Diencephalon (tissue), 1 donor: ENCODE data around the gene CHD3. TPM values are rescaled to one million over a fixed set of nuclear protein-coding genes. Genes with fewer than 3 reads are reported as not detected.

Experiments
- small RNA-seq: library from RNA; depleted of rRNA; stranded (forward); fragments of <200 nt; gene quantifications from one replicate; pipeline ENCODE3, GENCODE V24; 2014
- total RNA-seq: library from RNA; depleted of rRNA; stranded (reverse); fragments of >200 nt; gene quantifications from one replicate; pipeline ENCODE4 v1.2.3, GENCODE V29; 2014

The CHD3 gene
- total RNA-seq, result 206 TPM

DNA sequence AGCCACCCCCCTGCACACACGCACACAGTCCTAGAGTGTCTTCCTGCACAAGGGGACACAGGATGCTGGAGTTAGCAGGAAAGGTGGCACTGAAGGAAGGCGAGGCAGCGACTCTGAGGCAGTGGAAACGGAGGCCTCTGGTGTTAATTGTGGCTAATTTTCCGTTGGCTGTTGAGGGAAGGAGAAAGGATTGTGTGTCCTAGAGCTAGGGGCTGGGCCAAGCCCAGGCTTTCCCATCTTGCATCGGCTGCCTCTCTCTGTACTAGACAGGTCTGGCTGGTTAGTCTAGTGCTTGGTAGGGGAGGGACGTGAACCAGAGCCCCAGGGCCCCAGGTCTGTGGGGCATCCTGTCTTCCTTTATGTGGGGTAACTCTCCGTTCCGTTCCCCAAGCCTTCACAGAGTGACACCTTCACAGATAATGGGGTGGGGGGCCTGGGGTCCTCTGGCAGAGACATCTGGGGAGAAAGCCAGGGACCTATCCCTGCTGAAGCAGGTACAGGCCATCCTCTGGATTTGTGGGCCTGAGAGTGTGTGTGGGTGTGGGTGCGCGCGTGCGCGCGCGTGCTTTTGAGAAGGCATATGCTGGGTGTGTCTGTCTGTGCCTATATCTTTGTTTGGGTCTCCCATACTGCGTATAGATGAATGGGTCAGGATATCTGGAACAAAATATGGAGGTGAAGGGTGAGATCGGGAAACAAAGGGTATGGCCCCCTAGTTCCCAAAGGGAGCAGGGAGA, at the start of gene CHD3:
CHD3 (plus strand) TSS at position 606 of the 737 bp plus-strand sequence. CDS start 212 bp downstream, outside the sequence.

DNA sequence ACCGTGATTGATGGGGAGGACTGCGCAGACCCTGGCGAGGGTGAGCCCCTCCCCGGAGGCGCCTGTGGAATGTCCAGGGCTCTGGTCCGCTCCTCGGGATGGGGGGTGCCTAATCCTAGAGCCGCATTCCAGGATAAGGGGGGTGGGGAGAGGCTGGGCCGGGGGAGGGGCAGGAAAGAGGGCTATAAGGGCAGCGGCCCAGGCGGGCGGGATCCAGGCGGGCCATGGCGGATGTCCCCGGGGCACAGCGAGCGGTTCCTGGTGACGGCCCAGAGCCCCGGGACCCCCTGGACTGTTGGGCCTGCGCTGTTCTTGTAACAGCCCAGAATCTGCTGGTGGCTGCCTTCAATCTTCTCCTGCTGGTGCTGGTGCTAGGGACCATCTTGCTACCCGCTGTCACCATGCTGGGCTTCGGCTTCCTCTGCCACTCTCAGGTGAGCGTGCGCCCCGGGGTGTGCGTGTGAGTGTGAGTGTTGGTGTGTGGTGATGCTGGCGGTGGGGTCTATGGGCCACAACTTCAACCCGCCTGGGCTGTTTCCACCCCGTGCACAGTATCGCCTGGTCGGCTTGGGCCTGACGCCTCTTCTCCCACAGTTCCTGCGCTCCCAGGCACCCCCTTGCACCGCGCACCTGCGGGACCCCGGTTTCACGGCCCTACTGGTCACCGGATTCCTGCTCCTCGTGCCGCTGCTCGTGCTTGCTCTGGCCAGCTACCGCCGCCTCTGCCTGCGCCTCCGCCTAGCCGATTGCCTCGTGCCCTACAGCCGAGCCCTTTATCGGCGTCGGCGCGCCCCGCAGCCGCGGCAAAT, 33.5 kb upstream of the CHD3 start, which contains the start of gene TMEM88:
TMEM88 (plus strand) TSS at position 216 of the 809 bp plus-strand sequence; CDS start at position 225, 9 bp downstream.

DNA sequence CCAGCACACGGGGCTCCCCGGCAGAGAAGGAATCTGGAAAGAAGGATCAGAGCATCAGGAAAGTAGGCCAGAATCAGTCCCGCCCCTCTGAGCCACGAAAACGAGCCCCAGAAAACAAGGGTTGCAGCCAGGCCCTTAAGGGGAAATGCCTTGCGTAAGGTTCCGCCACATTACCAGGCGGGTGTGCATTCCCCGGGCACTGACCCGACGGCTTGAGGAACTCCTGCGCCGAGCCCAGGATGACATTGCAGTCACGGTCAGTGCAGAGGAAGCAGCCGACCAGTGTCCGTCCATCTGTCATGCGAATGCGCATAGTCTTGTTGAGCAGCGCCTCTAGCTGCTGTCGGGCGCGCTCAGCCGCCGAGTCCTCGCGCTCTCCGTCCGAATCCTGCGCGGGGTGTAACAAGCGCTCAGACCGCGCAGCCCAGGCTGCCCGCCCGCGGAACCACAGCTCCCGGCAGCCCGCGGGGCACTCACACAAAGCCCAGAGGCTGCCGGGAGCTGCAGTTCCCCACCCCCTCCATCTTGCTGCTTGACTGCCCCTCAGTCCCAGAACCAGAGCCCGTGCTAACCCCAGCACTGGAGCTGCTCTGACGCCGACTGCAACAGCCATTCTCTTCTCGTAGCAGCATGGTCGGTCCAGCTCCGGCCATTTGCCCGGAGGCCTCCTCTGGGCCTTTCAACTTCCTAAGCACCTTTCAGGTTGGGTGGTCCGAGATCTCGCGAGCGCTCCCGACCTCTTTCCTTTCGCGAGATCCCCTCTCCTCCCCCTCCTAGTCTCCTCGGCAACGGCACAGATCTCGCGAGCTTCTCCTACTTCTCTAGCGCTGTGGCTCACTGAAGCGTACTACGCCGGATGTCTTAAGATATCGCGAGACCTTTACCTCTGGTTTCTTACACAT, 31.5 kb upstream of the CHD3 start, which contains the start of gene NAA38:
NAA38 (minus strand) TSS at position 749 of the 902 bp plus-strand sequence; CDS start at position 653, 96 bp downstream.

DNA sequence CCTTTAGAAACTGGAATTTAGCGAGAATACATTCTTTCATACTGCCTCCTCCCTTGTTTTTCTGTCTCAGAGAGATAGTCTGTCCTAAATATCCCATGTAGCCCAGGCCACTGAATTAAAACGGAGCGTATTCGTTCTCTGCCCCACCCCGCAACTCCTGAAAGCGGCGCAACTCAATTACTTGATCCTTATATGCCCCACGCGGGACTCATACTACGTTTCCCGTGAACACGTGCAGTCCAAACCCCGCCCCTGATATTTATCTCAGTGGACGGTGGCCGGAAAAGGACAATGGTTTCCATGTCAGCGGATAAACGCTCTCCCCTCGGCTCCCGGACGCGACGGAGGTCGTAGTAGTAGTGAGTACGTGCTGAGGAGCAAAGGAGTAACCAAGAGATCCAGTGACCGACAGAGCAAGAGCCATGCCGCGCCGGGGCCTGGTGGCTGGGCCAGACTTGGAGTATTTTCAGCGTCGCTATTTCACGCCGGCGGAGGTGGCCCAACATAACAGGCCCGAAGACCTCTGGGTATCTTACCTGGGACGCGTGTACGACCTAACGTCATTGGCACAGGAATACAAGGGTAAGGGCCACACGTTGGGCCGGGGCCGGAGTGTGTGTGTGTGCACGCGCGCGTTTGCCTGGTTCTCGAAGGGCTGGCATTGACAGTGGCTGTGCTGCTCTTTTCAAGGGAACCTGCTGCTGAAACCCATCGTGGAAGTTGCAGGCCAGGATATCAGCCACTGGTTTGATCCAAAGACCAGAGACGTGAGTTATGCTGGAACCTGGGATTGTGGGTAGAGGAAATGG, 30.7 kb upstream of the CHD3 start, which contains the start of gene CYB5D1:
CYB5D1 (plus strand) TSS at position 291 of the 809 bp plus-strand sequence; CDS start at position 423, 132 bp downstream.

DNA sequence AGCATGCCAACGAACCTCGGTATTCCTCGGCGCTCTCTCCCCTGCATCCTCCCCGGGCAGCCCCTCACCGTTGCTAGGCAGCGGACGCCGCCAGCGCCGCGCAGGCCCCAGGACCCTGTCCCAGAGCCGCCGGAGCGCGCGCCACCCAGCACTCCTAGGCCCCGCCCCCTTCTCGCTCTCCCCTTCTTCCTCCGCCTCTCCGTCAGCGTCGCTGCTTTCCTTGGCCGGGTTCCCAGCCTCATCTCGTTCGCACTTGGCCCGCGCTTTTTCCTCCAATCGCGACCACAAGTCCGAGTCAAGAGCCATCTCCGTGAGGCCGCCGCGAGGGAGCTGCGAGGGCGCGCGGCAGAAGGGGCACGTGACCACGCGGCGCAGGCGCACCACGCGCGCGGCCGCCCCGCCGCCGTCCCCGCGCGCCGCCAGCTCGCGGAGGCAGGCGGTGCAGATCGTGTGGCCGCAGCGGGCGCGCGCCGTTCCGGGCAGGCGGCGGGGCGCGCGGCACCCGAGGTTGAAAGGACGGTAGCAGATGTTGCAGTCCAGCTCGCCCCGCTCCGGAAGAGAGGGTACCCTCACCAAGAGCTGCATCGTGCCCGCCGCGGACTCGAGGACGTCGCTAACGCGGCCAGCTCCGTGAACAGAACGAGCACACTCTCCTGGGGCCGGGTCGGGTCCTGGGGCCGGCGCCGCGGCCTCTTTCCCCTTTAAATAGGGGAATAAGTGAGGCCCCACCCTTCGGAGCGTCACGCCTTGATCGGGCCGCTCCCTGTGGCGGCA, 27.2 kb downstream of the CHD3 start, which contains the start of gene RNF227:
RNF227 (minus strand) TSS at position 679 of the 774 bp plus-strand sequence; CDS start at position 585, 94 bp downstream.

DNA sequence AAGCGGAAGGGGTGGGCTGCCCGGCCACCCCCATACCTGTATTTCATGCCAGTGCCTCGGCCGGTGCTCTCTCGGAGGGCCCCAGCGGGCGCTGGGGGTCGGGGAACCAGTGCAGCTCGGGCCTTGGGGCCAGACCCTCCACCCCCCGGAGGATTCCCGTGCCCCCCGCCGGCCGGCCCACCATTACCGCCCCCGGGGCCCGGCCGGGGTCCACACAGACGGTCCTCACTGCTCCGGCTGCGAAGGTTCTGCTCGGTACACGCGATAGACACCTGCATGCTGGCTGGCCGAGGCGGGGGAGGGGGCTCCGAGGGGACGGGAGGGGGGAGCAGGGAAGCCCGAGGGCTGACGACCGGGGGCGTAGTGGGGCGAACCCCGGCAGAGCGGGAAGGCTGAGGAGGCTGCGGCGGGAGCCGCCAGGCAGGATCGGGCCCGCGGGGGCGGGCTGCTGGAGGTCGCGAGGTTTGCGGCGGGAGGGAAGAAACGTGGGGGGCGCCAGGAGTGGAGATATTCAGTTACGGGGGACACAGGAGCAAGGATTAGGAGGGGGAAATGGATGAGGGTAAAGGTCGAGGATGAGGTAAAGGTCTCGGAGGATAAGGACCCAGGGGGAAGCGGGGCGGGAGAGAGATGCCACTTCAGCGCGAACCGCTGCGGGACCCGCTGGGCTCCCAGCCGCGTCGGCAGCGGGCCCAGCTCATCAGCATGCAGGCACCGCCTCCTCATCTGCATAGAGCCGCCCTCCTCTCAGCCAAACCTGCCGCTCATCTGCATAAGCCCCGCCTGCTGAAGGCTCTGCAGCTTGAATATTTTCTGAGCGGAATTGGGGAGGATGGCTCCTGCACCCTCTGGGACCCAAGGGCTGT, 40.8 kb downstream of the CHD3 start, which contains the start of gene KCNAB3:
KCNAB3 (minus strand) TSS at position 699 of the 866 bp plus-strand sequence; CDS start at position 278, 421 bp downstream.

DNA sequence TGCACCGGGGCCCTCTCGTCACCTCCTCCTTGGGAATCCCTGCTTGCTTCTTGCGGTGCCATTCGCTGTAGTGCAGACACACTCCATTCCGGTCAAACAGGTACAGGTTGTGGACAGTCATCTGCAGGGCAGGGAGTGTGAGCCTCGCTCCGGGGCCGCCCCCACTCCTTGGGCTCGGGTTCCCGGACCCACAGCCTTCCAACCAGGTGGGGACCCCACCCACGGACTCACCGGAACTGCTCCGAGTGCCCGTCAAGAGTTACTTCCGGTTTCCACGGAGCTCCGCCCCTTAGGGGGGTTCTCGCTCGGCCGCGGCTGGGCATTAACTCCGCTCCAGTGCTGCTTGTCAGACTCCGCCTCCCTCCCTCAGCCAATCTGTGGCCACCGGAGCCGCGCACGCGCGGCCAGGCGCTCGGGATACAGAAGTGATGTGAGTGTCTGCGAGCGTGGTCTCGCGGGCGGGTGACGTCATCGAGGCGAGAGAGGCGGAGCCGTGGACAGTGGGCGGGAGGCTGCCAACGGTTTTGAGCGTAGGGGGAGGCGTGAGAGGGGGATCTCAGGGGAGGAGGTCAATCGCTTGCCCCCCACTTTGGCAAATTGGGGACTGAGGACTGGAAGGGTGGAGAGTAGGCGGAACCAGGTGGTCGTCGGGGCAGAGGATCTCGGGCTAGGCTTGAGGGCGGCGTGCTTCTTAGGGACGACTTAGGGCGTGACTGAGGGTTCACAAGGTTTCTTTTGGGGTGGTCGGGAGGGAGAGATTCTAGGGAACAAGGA, 43.3 kb downstream of the CHD3 start, which contains the start of the genes CNTROB and TRAPPC1:
CNTROB (plus strand) TSS at position 498 of the 774 bp plus-strand sequence. CDS start 874 bp downstream, outside the sequence.
TRAPPC1 (minus strand) TSS at position 238 of the 774 bp plus-strand sequence; CDS start at position 121, 117 bp downstream.

Small RNA genes lying within 50 kb of the gene (small RNA-seq; reads per million reads assigned to genes)
- gene SCARNA21, result 17.7 reads per million, percentile 94 among the genes with 10 or more reads in this experiment

Other genes starting within 250 kb of the CHD3 start
- 27.5 TPM for gene ATP1B2, start 237.9 kb upstream of the CHD3 start, total RNA-seq
- 10.6 TPM for gene TP53, start 201.3 kb upstream of the CHD3 start, total RNA-seq
- 7.8 TPM for gene WRAP53, start 200.3 kb upstream of the CHD3 start, total RNA-seq
- 42.4 TPM for gene EFNB3, start 183.6 kb upstream of the CHD3 start, total RNA-seq
- gene DNAH2, start 171.0 kb upstream of the CHD3 start, total RNA-seq, result 2.5 TPM
- gene KDM6B, start 54.6 kb upstream of the CHD3 start, total RNA-seq, result 13.1 TPM
- 2.3 TPM for gene TMEM88, start 33.7 kb upstream of the CHD3 start, total RNA-seq
- gene NAA38, start 31.2 kb upstream of the CHD3 start, total RNA-seq, result 42.2 TPM
- gene CYB5D1, start 30.8 kb upstream of the CHD3 start, total RNA-seq, result 22.6 TPM
- 8.1 TPM for gene RNF227, start 27.5 kb downstream of the CHD3 start, total RNA-seq
- 3.7 TPM for gene KCNAB3, start 41.1 kb downstream of the CHD3 start, total RNA-seq
- gene TRAPPC1, start 43.2 kb downstream of the CHD3 start, total RNA-seq, result 21.9 TPM
- 31.6 TPM for gene CNTROB, start 43.4 kb downstream of the CHD3 start, total RNA-seq
- gene GUCY2D, start 113.8 kb downstream of the CHD3 start, total RNA-seq, result not detected
- gene ALOX15B, start 150.3 kb downstream of the CHD3 start, total RNA-seq, result not detected
- not detected for gene ALOX12B, start 198.9 kb downstream of the CHD3 start, total RNA-seq
- 0.69 TPM for gene ALOXE3, start 229.7 kb downstream of the CHD3 start, total RNA-seq
- 0.46 TPM for gene HES7, start 235.3 kb downstream of the CHD3 start, total RNA-seq